Measurements from ENCODE around the gene FSIP1.

The FSIP1 gene

GRCh38 chr15:39792025-39792843, 9.6 kb upstream of the FSIP1 start:
- no peak for DNase-seq

- DNase-seq = no peak
These were observed 7.1 kb upstream of the FSIP1 start for GRCh38 chr15:39789736-39790135.

GRCh38 chr15:39788800-39789565, 6.3 kb upstream of the FSIP1 start:
- no peak for DNase-seq

- DNase-seq = no peak
These were observed 5.5 kb upstream of the FSIP1 start for GRCh38 chr15:39788108-39788507.

- DNase-seq = no peak
These were observed 4.8 kb upstream of the FSIP1 start for GRCh38 chr15:39787479-39787878.

GRCh38 chr15:39786447-39787056, 3.9 kb upstream of the FSIP1 start:
- DNase-seq = no peak

- no peak for DNase-seq
These were observed 3.2 kb upstream of the FSIP1 start for GRCh38 chr15:39785841-39786240.

GRCh38 chr15:39785139-39785538, 2.5 kb upstream of the FSIP1 start:
- no peak for DNase-seq

- no peak for DNase-seq
These were observed 2.0 kb upstream of the FSIP1 start for GRCh38 chr15:39784638-39785037.

- no peak for DNase-seq
These were observed 1.5 kb upstream of the FSIP1 start for GRCh38 chr15:39784125-39784524.

GRCh38 chr15:39783244-39783820, 691 bp upstream of the FSIP1 start:
- no peak for DNase-seq

GRCh38 chr15:39781967-39782302, 706 bp downstream of the FSIP1 start:
- no peak for DNase-seq

GRCh38 chr15:39781147-39781966, 1.3 kb downstream of the FSIP1 start:
- DNase-seq = no peak

GRCh38 chr15:39778021-39778420, 4.6 kb downstream of the FSIP1 start:
- no peak for DNase-seq

- no peak for DNase-seq
These were observed 5.1 kb downstream of the FSIP1 start for GRCh38 chr15:39777496-39777895.

- DNase-seq = no peak
These were observed 6.6 kb downstream of the FSIP1 start for GRCh38 chr15:39776068-39776467.

GRCh38 chr15:39774688-39775267, 7.9 kb downstream of the FSIP1 start:
- DNase-seq = no peak

GRCh38 chr15:39770748-39771689, 11.6 kb downstream of the FSIP1 start:
- no peak for DNase-seq

GRCh38 chr15:39767921-39768320, 14.7 kb downstream of the FSIP1 start:
- DNase-seq = no peak

- DNase-seq = no peak
These were observed 21.6 kb downstream of the FSIP1 start for GRCh38 chr15:39761006-39761405.
